Upper lobe of left lung (tissue), 4 donors: ENCODE data around the gene ZNF609.

Source experiments
- EP300 ChIP-seq, 4 donors: sonication (generic); formaldehyde crosslinking; IDR thresholded peaks; one replicate each; pipeline ENCODE4 v1.5.1; 2017; ENCODE audit warnings: antibody characterized with exemption in 4 of 4, control low read depth in 2 of 4
- TF ChIP-seq, protein P1 (sequence below), 6 experiments: fragments of 450-650 bp in 4 of 6; fragments of 200-600 bp in 2 of 6; sonication (generic) in 2 of 6; IDR thresholded peaks; one replicate each; pipeline ENCODE4 v1.5.1; 2016 to 2019; ENCODE audit warnings: antibody characterized with exemption in 6 of 6

DNA sequence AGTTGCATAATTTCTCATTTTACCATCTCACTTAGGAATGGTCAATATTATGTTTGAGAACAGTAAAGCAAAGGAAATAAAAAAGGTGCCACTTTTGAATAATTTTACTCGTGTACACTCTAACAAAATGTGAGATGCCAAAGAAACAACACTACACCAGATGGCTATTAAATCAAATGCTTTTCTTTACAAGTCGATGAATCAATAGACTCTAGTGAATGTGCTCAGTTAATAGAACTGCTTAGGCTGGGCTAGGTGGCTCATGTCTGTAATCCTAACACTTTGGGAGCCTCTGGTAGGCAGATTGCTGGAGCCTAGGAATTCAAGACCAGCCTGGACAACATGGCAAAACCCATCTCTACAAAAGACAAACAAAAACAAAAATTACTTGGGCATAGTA lies 87.9 kb downstream of the ZNF609 start:
- TF ChIP-seq, protein P1, sequence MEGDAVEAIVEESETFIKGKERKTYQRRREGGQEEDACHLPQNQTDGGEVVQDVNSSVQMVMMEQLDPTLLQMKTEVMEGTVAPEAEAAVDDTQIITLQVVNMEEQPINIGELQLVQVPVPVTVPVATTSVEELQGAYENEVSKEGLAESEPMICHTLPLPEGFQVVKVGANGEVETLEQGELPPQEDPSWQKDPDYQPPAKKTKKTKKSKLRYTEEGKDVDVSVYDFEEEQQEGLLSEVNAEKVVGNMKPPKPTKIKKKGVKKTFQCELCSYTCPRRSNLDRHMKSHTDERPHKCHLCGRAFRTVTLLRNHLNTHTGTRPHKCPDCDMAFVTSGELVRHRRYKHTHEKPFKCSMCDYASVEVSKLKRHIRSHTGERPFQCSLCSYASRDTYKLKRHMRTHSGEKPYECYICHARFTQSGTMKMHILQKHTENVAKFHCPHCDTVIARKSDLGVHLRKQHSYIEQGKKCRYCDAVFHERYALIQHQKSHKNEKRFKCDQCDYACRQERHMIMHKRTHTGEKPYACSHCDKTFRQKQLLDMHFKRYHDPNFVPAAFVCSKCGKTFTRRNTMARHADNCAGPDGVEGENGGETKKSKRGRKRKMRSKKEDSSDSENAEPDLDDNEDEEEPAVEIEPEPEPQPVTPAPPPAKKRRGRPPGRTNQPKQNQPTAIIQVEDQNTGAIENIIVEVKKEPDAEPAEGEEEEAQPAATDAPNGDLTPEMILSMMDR (IDR thresholded peaks at IDR 0.05), result no peak
- TF ChIP-seq EP300 (IDR thresholded peaks at IDR 0.05), result no peak
